NCI-H748 treated with DMSO at 0.1 percent for 48 hours (cell line): ENCODE measurements around the gene STOX2.
A peak's percentile ranks its signal among the peaks of the same experiment; 100 is the strongest.

Source experiments
- DNase-seq: peaks from one replicate; lab custom pipeline; 2025; lab: John Stamatoyannopoulos, UW

The STOX2 gene

DNA sequence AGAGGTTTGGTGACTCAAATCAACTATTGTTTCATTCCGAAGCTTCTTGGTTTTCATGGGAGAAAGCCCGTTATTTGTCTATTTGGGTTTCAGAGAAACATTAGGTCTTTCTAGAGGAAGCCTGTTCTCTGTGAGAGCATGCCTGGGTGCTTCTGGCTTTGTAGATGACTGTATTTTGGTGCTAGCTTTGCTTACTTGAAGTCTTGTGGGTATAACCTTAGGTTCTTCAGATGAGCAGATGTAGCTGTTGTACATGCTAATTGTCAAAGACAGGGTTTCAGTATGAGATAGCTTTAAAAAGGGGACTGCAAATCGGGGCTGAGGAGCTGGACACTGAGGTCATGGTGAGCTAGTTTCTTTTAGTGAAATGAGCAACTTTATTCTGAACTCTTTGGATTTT is 7.9 kb upstream of the STOX2 start:
- DNase-seq: no peak

DNA sequence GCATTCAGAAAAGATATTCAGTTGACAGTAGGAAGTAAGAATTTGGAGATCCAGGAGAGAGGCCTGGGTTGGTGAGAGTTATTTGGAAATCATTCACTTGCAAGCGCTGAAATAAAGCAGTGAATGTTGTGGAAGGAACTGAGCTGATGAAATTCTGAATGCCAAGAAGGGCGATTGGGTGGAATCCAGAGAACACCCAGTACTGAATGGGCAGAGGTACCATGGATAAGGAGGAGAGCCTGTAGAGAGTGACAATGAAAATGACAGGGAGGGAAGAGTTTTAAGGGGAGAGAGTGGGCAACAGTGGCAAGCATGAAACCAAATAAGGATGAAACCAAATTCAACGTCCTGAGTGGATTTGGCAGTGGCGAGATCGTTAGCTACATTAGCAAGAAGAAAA is 6.7 kb upstream of the STOX2 start:
- no peak for DNase-seq

DNA sequence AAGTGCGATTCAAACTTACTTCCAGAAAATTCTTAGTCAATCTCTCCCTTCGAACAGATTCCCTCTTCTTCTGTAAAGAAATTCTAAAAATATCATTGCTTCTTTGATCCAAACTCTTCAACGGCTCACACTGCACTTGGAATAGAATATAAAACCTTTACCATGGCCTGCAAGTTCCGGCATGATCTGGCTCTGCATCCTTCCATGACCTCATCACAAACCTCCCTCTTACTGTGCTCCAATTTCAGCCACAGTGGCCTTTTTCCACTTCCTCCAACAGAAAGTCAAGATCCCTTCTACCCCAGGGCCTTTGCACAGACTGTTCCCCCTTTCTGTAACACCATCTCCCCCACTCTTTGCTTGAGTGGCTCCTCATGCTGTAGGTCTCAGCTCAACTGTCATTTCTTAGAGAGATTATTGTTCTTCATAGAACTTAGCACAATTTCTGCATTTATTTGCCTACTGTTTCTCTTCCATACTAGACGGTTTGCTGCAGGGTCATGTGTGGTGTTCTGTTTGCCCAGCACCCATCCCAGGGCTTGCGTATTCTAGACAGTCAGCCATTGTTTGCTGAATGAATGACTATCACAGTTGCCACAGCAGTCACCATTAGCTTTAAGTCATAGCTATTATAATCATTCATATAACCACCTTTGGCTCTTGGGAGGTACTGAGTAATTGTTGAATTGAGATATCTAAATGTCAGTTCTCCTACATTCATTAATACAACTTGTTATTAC is 1.9 kb upstream of the STOX2 start:
- DNase-seq: no peak

DNA sequence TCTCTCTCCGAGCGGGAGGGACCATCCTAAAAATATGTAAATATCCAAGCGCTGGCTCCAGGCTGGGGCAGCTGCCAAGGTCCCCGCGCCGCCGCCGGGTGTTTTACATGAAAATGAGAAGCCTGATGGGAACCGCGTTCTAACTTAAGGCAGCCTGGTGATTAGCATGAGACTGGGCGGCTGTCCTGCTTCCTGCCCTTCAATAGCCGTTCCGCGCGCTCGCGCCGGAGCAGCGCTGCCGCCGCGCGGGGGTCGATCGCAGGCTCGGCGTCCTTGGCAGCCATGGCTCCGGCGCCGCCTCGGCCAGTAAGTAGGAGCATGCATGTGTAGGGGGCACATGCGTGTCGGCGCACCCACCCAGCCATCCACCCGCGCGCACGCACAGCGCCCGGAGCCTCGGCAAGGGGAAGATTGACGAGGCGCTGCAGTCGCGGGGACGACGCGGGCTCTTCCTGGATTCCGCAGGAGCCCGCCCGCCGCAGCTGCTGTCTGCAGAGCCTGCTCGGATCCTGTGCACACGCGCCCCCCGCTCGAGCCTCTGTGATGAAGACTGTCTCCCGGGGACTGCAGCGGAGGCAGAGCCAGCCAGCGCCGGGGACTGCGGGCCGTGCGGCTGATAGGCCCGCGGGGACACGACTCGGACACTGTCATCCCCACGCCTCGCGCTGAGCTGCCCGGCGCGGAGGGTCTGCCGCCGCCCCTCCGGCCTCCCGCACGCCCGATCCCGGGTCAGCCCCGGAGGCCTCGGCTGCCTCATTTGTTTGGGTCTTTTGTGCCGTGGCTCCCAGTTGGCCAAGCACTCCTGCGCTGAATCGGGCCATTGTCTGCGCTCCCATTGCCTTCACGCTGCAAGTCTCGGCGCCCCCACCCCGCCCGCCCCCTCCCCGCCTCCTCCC is 734 bp downstream of the STOX2 start:
- DNase-seq: peak; percentile 4

DNA sequence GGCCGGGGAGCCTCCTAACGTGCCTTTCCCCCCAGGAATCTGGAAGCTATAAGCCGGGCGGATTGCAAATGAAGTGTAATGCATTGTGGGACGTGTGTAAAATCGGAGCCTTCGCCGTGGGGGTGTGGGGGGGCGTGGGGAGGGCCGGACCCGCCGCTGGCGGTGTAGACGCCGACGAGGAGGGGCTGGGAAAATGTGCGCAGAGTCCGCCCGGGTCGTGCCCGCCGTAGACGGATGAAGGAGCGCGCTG is 1.3 kb downstream of the STOX2 start:
- DNase-seq: no peak

DNA sequence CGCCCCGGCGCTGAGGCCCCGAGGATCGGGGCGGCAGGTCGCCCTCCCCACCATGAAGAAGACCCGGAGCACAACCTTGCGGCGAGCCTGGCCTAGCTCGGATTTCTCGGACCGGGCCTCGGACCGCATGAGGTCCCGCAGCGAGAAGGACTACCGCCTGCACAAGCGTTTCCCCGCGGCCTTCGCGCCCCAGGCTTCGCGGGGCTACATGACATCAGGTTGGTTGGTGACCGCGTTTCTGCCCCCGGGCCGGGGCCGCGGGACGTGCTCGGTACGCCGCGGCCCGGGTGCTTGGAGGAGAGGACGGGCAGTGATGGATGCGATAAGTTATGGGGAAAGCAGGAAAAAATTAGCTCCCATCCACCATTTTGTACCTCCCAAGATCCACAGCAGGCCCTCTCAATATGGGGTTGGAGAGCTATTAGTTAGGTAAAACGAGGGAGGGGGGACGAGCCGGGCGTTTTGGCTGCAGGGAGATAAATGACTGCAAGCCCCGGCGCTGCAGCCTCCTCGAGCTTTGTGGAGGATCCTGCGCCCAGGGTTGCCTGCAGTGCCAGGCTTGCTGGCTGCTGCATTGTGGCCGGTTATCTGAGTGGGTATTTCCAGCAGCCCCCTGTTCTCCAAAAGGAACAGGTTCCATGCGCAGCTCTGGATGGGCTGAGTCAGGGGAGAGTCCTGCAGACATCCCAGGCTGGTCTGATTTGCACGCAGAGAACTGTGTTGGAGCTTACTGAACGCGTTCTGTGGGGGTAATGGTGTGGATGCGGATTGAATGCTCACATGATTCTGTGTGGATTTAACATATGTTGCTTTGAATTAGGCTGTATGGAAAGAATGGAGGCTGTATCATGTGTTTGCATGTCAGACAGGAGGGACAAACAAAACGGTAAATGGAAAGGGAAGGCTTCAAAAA is 1.9 kb downstream of the STOX2 start:
- DNase-seq: no peak

DNA sequence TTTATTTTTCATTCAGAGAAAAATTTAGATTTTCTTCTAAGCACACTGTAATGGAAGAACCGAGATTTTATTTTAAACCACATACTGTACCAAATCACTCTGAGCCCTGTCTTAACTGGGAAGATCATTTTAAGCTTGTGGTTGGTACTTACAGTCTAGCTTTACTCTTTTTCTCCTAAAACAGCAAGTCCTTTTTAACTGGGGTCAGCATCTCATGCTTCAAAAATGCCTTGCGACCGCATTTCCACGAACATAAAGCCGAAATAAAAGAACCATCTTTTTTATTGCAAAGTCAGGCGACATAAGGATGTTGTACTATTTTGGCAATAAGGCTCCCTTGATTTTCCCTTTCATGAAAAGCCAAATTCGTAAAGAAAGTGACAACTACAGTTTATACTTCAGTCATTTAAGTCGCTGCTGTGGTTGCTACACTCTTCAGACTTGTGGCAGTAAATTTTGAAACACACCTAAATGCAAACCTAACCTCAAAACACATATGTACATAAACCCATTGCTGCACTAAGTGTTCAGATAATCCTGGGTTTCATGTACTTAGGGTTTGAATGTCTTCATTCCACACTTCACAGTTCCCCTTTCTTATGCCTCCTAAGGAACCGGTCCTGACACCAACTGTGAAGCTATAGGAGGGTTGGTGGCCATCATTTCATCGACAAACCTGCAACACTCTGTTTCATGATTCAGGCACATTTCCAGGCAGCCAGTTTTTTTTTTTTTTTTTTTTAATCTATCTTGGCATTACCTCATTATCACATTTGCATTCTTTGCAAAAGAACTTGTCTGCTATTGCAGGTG is 3.0 kb downstream of the STOX2 start:
- no peak for DNase-seq

DNA sequence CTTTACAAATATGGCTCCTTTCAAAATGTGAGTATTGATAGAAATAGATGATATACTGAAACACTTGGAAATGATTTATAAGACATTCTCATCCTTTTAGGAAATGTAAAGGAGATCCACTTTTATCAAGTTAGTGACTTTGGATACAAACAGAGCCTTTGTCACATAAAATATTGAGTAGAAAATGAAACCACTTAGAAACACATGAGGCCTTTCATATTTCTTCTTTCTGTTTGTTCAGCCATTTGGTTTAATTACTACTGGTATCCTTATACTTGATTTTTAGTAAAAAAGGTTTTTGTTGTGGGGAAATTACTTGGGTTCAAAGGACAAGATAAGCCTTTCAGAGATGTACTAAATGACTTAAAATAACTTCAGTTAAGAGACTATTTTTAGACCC is 4.1 kb downstream of the STOX2 start:
- DNase-seq: no peak

DNA sequence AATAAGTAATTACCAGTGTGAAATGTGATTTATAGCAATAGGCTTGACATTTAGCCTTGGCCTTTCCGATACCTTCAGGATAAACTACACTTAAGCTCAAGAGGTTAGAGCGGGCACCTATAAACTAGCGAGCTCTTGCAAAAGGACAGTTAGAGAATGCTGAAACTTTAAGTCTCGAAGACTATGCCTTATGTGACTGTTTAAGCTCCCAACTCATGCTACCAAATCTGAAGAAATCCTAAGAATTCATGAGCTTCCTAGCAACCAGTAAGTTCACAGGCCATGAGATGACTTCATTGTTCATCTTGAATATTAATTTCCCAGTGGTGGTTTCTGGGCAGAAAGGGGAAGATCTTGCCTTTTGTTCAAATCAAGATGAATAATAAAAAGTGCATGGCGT is 4.7 kb downstream of the STOX2 start:
- no peak for DNase-seq

DNA sequence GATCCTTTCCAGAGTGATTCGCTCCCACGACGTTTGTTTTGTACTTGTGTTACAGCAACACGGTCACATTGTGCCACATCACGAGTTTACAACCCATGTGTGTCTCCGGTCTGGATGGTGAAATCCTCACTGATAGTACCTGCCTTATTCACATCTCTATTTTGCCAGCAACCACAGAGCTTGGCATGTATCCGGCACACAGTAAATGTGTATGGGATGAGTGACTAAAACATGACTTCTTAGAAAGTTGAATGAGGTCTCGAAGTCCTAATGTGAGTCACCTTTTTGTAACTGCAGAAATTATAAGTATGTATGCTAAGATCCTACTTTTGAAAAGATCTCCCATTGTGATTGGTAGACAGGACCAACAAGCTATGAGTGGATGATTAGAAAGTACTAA is 7.5 kb downstream of the STOX2 start:
- DNase-seq: no peak

DNA sequence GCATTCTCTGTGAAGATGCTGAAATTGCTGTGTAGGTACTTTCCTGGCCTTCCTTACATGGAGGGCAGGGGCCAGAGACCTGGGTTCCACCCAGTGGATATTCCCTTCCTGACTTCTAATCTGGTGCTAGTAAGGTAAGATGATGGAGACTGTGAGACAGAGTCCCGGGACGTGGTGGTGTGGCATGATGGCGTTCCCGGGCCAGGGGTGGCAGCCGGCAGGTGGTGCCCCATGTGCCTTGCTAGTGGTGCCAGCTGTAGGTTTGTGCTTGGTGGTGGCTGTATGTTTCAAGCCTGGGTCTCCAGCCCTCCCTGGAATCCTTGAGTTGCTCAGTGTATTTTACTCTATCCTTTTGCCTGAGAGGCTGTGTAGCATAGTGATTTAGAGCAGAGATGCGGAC is 10.9 kb downstream of the STOX2 start:
- DNase-seq: no peak

DNA sequence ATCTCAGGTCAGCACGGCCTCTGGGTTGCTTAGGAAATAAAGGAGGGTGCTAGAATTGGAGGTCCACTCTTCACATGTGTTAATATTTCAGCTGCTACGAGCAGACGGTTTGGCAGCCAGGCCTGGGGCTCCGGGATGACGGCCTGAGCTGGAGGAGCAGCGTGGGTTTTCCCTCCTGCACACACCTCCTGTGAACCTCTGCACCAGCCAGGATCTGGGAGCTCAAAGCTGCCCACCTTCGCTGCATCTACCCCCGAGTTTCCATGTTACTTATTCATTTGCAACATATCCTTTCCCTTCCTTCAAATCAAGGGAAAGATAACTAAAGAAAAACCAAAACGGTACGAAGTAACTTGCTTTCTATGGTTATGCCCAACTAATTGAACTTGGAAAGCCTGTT is 13.6 kb downstream of the STOX2 start:
- no peak for DNase-seq

DNA sequence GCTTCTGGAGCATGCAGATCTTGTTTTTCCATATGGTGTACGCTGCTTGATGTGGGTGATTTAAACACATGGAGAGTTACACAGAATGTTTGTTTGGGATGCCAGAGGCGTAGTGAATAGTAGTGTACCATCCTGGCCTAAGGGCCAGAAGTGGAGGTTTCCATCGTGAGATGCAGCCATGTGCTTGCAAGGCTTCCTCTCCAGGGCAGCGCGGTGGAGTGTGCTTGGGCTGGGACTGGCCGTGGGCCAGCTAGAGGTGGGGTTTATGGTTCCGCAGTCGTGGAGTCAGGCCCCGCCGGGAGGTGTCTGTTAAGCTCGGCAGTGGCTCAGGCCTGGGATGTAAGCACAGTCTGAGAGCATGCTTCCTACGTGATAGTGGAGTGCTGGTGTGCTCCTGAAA is 14.0 kb downstream of the STOX2 start:
- no peak for DNase-seq

DNA sequence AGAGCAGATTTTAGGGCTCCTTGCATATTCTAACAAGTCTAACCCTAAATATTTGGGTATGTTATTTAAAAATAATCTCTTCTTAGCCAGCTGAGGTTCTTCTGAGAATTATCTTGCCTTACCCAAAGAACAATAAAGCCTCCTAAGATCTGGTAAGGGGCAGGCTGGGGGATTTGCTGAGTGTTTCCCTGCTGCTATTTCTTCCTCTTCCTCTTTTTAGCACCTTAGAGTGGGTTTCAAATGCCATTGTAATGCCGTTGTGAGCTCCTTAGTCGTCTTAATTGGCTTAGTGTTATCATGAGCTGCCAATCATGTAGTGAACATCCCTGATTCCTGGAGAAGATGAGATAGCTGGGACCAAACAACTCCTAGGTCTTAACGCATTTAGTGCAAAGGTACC is 15.4 kb downstream of the STOX2 start:
- no peak for DNase-seq

DNA sequence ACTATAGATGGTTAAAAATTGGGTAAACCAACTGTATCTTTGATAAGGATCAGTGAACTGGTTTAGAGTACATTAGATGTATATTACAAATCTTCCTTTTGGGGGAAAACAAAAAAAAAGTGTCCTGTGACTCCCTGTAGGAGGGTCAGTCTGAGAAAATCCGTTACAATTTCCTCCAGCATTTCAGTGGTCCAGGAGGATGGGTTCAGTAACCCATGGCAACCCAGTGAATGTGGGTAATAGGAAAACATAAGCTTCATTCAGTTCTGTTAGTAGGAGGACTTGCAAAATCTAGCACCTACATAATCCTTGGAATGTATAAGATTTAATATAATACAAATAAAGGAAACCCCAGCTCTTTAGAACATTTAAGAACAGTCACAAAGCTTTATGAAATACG is 16.2 kb downstream of the STOX2 start:
- DNase-seq: no peak

DNA sequence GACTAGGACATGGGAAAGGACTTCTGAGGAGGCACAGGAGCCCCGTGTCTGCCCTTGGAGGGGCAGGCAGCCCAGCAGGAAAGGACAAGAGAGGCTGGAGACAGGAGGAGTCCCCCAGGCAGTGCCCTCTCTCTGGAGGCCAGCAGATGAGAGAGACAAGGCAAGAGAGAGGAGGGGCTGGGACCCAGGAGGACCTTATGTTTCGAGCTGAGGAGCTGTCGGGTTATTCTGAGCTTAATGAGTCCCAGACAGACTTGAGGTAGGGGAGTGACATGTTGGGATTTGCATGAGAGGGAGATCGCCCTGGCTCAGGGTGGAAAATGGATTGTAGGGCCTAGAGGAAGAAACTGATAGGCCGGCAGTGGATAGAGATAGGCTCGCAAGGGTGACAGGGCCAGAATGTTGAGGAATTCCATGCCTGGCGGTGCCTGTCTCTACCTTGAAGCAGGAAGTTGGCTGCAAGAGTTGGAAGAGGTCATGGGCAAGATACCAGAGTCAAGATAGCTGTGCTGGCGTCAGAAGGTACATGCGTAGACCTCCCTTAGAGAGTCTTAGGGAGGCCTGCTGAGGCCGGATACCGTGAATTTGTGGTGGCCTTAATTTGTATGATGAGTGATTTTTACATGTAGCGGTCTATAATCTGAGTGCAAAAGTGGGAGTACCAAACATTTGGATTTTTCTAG is 19.4 kb downstream of the STOX2 start:
- no peak for DNase-seq

DNA sequence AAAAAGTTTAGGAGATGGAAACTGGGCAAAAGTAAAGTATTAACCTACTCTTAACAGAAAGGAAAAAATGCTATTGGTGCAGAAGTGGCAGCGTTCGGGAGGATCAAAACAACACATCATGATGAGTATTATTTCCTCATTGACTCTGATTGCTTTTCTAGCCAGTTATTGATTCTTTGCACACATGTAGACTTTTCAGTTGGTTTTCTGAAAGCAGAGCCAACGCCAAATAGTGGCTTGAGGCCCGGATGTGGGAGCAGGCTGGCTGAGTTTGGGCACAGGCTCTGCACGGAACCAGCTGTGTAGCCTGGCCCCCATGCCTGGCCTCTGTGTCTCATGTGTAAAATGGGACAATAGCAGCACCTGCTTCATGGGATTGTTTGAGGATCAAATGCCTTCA is 21.8 kb downstream of the STOX2 start:
- DNase-seq: no peak

DNA sequence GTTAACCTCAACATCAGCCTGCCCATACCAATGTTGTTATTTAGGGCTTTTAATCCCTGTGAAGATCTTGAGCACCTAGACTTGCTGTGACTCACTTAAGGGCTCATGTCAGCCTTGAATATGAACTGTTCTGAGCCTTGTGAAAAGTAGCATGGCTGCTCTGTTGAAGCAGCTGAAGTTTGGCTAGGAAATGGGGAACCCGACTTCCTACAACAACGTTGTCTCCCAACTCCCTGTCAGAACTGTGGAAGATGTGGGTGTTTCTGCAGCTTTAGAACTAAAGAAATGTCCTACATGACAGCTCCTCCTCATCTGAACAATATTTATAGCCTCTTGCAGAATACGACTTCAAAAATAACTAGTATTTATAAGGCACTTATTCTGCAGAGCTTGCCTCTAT is 27.5 kb downstream of the STOX2 start:
- no peak for DNase-seq

DNA sequence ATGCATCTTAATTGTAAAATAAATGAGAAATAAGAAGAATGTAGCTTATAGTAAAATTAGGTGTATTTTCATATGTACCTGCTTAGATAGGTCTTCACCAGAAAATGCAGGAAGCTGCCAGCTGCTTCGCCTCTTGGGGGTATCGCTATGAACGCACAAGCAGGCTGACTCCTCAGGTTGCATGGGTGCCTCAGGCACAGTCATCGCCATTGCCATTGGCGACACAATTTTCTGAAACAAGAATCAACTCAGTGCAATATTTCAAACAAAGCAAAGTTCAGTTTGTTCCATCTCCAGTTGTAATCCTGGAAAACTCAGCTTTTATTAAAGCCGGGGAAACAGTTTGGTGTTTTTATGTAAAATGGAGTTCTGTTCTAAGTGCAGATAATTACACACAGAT is 29.7 kb downstream of the STOX2 start:
- no peak for DNase-seq

DNA sequence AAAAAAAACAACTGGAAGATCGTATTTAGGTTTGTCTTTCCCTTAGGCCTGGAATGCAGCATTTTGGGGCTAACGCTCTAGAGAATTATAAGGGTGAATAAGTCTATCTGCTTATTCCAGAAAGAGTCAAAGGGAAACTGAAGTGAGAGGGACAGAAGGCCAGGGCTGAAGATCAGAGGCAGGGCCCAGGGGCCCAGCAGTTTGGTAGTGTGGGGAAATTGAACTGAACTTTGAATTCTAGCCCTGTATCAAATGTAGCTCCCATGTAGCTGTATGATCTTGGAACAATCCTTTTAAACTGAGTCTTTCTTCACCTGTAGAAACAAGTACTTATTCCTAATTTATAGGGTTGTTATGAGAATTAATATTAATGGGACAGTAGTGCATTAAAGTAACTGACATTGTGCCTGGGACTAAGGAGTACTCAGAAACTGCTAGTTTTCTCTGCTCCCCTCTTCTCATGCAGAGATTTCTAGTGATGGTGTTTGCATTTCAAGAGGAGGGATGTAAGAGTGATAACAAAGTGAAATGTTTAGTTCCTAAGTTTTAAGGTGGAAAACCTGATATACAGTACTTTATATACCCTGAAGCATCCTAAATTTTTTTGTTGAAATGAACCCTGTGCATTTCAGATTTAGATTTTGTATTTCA is 30.4 kb downstream of the STOX2 start:
- no peak for DNase-seq

DNA sequence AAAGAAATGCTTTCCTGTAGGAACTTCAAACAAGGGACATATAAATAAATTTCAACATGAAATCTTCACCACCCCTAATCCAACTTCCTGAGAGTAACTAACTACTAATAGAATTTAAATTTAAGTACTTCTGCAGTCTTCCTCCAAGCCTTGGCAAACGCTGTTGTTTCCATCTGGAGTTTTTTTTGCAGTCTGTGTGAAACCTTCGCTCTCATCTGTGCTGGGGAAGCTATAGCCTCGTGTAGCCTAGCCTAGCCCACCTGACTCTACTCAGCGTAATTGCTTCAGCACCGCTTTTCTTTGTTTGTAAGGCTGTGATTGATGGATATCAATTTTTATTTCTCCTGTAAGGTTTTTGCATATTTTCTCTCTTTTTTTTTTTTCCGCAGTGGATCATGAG is 30.9 kb downstream of the STOX2 start:
- no peak for DNase-seq
